Hepatocyte (in vitro differentiated cells): ENCODE results near the gene EIF3B. TPM values are rescaled to one million over a fixed set of nuclear protein-coding genes. Genes with fewer than 3 reads are reported as not detected.

ENCODE experiments used
- DNase-seq: peaks from one replicate; pipeline ENCODE4 v3.0.0-alpha.2; 2016; ENCODE audit warnings: low spot score
- H2AFZ ChIP-seq: fragments of 200-600 bp; sonication (generic); 2 replicates; pipeline ENCODE4 v1.6.0; 2016; ENCODE audit warnings: antibody characterized with exemption, mild to moderate bottlenecking
- H3K27ac ChIP-seq: fragments of 200-600 bp; sonication (generic); 2 replicates; pipeline ENCODE4 v1.5.1; 2016; ENCODE audit warnings: mild to moderate bottlenecking
- H3K27me3 ChIP-seq: fragments of 200-600 bp; sonication (generic); 2 replicates; pipeline ENCODE4 v1.6.1; 2016
- H3K36me3 ChIP-seq: fragments of 200-600 bp; sonication (generic); replicated peaks from 2 replicates; pipeline ENCODE4 v1.5.1; 2016; ENCODE audit warnings: low read depth; ENCODE audit not compliant: insufficient read depth
- H3K4me1 ChIP-seq: fragments of 200-600 bp; sonication (generic); 2 replicates; pipeline ENCODE4 v1.5.1; 2016; ENCODE audit warnings: mild to moderate bottlenecking, moderate library complexity; ENCODE audit not compliant: insufficient read depth
- H3K4me2 ChIP-seq: fragments of 200-600 bp; sonication (generic); 2 replicates; pipeline ENCODE4 v1.6.0; 2016
- H3K4me3 ChIP-seq: fragments of 200-600 bp; sonication (generic); 2 replicates; pipeline ENCODE4 v1.5.1; 2016; ENCODE audit warnings: mild to moderate bottlenecking
- H3K79me2 ChIP-seq: fragments of 200-600 bp; sonication (generic); 2 replicates; pipeline ENCODE4 v1.6.0; 2017; ENCODE audit warnings: mild to moderate bottlenecking
- H3K9me2 ChIP-seq: fragments of 200-600 bp; sonication (generic); replicated peaks from 2 replicates; pipeline ENCODE4 v1.6.0; 2017; ENCODE audit warnings: mild to moderate bottlenecking; ENCODE audit not compliant: insufficient read depth
- H3K9me3 ChIP-seq: fragments of 200-600 bp; sonication (generic); 2 replicates; pipeline ENCODE4 v1.5.1; 2016; ENCODE audit warnings: low read depth, mild to moderate bottlenecking
- H4K20me1 ChIP-seq: fragments of 200-600 bp; sonication (generic); 2 replicates; pipeline ENCODE4 v1.6.0; 2016; ENCODE audit warnings: mild to moderate bottlenecking; ENCODE audit not compliant: insufficient read depth, poor library complexity, severe bottlenecking
- CTCF ChIP-seq: fragments of 200-600 bp; sonication (generic); IDR thresholded peaks from 2 replicates; pipeline ENCODE4 v1.5.1; 2016; ENCODE audit warnings: antibody characterized with exemption, mild to moderate bottlenecking; ENCODE audit not compliant: poor library complexity
- EZH2 ChIP-seq: fragments of 200-600 bp; sonication (generic); IDR thresholded peaks from 2 replicates; pipeline ENCODE4 v1.6.1; 2016; ENCODE audit warnings: antibody characterized with exemption, mild to moderate bottlenecking, borderline replicate concordance
- EZH2phosphoT487 ChIP-seq: fragments of 200-600 bp; sonication (generic); IDR thresholded peaks from one replicate; pipeline ENCODE4 v1.6.1; 2018; ENCODE audit warnings: antibody characterized with exemption, mild to moderate bottlenecking, low read depth, moderate library complexity; ENCODE audit not compliant: unreplicated experiment, severe bottlenecking
- WGBS: methylation state at CpG from one replicate; pipeline ENCODE4 v1.1.6; 2016; ENCODE audit warnings: low lambda C conversion rate; ENCODE audit errors: missing lambda C conversion rate; 5-methylcytosine and 5-hydroxymethylcytosine counted together
- polyA plus RNA-seq: library from polyadenylated mRNA; unstranded; fragments of >200 nt; fragmentation: Nextera tagmentation; extraction: Ambion mirVana; gene quantifications from 2 replicates; pipeline ENCODE4 v1.2.1, GENCODE V29; 2016
- total RNA-seq: library from RNA; depleted of rRNA; stranded (reverse); fragments of >200 nt; gene quantifications from 2 replicates; pipeline ENCODE4 v1.2.3, GENCODE V29; 2014

EIF3B gene
- total and polyA plus RNA-seq, 2 experiments from 2014 or later, result 122 to 145 TPM

DNA sequence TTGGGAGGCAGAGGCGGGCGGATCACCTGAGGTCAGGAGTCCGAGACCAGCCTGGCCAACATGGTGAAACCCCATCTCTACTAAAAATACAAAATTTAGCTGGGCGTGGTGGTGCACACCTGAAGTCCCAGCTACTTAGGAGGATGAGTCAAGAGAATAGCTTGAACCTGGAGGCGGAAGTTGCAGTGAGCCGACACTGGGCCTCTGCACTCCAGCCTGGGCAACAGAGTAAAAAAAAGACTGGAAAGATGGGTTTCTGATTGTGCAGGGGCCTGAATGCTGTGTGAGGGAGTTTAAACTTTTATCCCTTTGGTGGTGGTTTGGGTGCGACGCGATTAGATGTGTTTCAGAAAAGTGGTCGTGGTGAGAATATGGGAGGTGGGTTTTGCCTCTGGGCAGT lies 50.6 kb downstream of the EIF3B start:
- WGBS, result 100% methylated on average over 10 of the region's 10 CpGs
- Histone ChIP-seq H3K4me2 (peak overlapping the region; percentile 95), H3K27ac (no peak overlapping the region), H3K9me2 (no peaks in the 10 kb centered on the region), H3K4me3 (no peak overlapping the region), H2AFZ (no peak overlapping the region), H4K20me1 (no peaks in the 10 kb centered on the region), H3K79me2 (peaks cover 58% of the 10 kb centered on the region), H3K27me3 (no peaks in the 10 kb centered on the region), H3K9me3 (no peaks in the 10 kb centered on the region), H3K4me1 (peaks cover 10% of the 10 kb centered on the region), H3K36me3 (no peaks in the 10 kb centered on the region)
- TF ChIP-seq EZH2phosphoT487 (no peak), EZH2 (no peak), CTCF (no peak)
- DNase-seq, result no peak

- H3K27ac ChIP-seq, result no peak overlapping the region
Observed at GRCh38 chr7:2405601-2406345, 51.1 kb downstream of the EIF3B start.

GRCh38 chr7:2409745-2410414 lies 55.3 kb downstream of the EIF3B start:
- no peaks in the 10 kb centered on the region for H3K27me3 ChIP-seq
- peaks cover 20% of the 10 kb centered on the region for H3K4me1 ChIP-seq
- H3K4me2 ChIP-seq, result no peak overlapping the region
- H2AFZ ChIP-seq, result no peak overlapping the region
- H3K4me3 ChIP-seq, result no peak overlapping the region
- peaks cover 78% of the 10 kb centered on the region for H3K79me2 ChIP-seq
- no peaks in the 10 kb centered on the region for H3K9me2 ChIP-seq
- no peaks in the 10 kb centered on the region for H4K20me1 ChIP-seq
- WGBS, result 65% methylated on average over 15 of the region's 15 CpGs
- H3K9me3 ChIP-seq, result no peaks in the 10 kb centered on the region
- no peak for DNase-seq
- H3K27ac ChIP-seq, result no peak overlapping the region
- TF ChIP-seq EZH2phosphoT487, result no peak
- TF ChIP-seq CTCF, result no peak
- TF ChIP-seq EZH2, result no peak
- no peaks in the 10 kb centered on the region for H3K36me3 ChIP-seq

More at GRCh38 chr7:2405601-2406345, 51.1 kb downstream of the EIF3B start:
- Histone ChIP-seq H3K27me3 (no peaks in the 10 kb centered on the region), H3K36me3 (no peaks in the 10 kb centered on the region), H3K9me3 (no peaks in the 10 kb centered on the region), H3K79me2 (peaks cover 64% of the 10 kb centered on the region), H4K20me1 (no peaks in the 10 kb centered on the region), H3K4me3 (no peak overlapping the region), H2AFZ (no peak overlapping the region), H3K9me2 (no peaks in the 10 kb centered on the region), H3K4me2 (peak overlapping the region; percentile 95), H3K4me1 (peaks cover 10% of the 10 kb centered on the region)
- WGBS, result 97% methylated on average over 20 of the region's 21 CpGs
- DNase-seq, result no peak
- TF ChIP-seq EZH2phosphoT487, result no peak
- TF ChIP-seq CTCF, result no peak
- TF ChIP-seq EZH2, result no peak
